Measurements from ENCODE around the gene CRLF1.

The CRLF1 gene

GRCh38 chr19:18606281-18607225, at the start of gene CRLF1:
CRLF1 (minus strand) TSS chr19:18606799; CDS start chr19:18606656, 143 bp downstream.
- DNase-seq (ENCODE audit: low spot score): no peak

GRCh38 chr19:18655173-18655844, 48.7 kb upstream of the CRLF1 start:
- DNase-seq (ENCODE audit: low spot score): no peak

- no peak for DNase-seq (ENCODE audit: low spot score)
These were observed 47.9 kb upstream of the CRLF1 start for GRCh38 chr19:18654469-18654868.

GRCh38 chr19:18653853-18654252, 47.3 kb upstream of the CRLF1 start:
- DNase-seq (ENCODE audit: low spot score): no peak

GRCh38 chr19:18651733-18652132, 45.1 kb upstream of the CRLF1 start:
- DNase-seq (ENCODE audit: low spot score): no peak

GRCh38 chr19:18651300-18651699, 44.7 kb upstream of the CRLF1 start:
- DNase-seq (ENCODE audit: low spot score): no peak

GRCh38 chr19:18650468-18651041, 44.0 kb upstream of the CRLF1 start:
- DNase-seq (ENCODE audit: low spot score): no peak

- no peak for DNase-seq (ENCODE audit: low spot score)
These were observed 43.4 kb upstream of the CRLF1 start for GRCh38 chr19:18650021-18650390.

GRCh38 chr19:18649371-18650020, 42.9 kb upstream of the CRLF1 start:
- no peak for DNase-seq (ENCODE audit: low spot score)

GRCh38 chr19:18648973-18649315, 42.3 kb upstream of the CRLF1 start:
- DNase-seq (ENCODE audit: low spot score): no peak

- DNase-seq (ENCODE audit: low spot score): no peak
These were observed 41.2 kb upstream of the CRLF1 start for GRCh38 chr19:18647807-18648206.

GRCh38 chr19:18647371-18647767, 40.8 kb upstream of the CRLF1 start:
- no peak for DNase-seq (ENCODE audit: low spot score)

- DNase-seq (ENCODE audit: low spot score): no peak
These were observed 40.2 kb upstream of the CRLF1 start for GRCh38 chr19:18646535-18647370.

- no peak for DNase-seq (ENCODE audit: low spot score)
These were observed 38.5 kb upstream of the CRLF1 start for GRCh38 chr19:18645035-18645511.

GRCh38 chr19:18644196-18645034, 37.8 kb upstream of the CRLF1 start:
- no peak for DNase-seq (ENCODE audit: low spot score)

- no peak for DNase-seq (ENCODE audit: low spot score)
These were observed 33.2 kb upstream of the CRLF1 start for GRCh38 chr19:18639706-18640243.

GRCh38 chr19:18637673-18638630, 31.4 kb upstream of the CRLF1 start:
- no peak for DNase-seq (ENCODE audit: low spot score)

- DNase-seq (ENCODE audit: low spot score): no peak
These were observed 30.5 kb upstream of the CRLF1 start, which contains the start of gene KLHL26 for GRCh38 chr19:18636969-18637629. KLHL26 (plus strand) TSS chr19:18637028; CDS start chr19:18637055, 27 bp downstream.

All from HuH-7.5 (cell line).